ENCODE data around the gene RCCD1. TPM values are rescaled to one million over a fixed set of nuclear protein-coding genes. Genes with fewer than 3 reads are reported as not detected.

RCCD1 gene
- total and polyA plus RNA-seq, 7 donors = 4.4 to 7.6 (median 6.0) TPM

- no peaks in the 10 kb centered on the region for H3K4me1 ChIP-seq
- ATAC-seq (no peak), DNase-seq (no peak)
- TF ChIP-seq, protein P1, sequence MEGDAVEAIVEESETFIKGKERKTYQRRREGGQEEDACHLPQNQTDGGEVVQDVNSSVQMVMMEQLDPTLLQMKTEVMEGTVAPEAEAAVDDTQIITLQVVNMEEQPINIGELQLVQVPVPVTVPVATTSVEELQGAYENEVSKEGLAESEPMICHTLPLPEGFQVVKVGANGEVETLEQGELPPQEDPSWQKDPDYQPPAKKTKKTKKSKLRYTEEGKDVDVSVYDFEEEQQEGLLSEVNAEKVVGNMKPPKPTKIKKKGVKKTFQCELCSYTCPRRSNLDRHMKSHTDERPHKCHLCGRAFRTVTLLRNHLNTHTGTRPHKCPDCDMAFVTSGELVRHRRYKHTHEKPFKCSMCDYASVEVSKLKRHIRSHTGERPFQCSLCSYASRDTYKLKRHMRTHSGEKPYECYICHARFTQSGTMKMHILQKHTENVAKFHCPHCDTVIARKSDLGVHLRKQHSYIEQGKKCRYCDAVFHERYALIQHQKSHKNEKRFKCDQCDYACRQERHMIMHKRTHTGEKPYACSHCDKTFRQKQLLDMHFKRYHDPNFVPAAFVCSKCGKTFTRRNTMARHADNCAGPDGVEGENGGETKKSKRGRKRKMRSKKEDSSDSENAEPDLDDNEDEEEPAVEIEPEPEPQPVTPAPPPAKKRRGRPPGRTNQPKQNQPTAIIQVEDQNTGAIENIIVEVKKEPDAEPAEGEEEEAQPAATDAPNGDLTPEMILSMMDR (IDR thresholded peaks at IDR 0.05) = no peak
- H3K27me3 ChIP-seq (ENCODE audit: insufficient read depth in 3 of 3, low read length in 2 of 3) = no peaks in the 10 kb centered on the region
- no peaks in the 10 kb centered on the region for H3K9me3 ChIP-seq
- WGBS, 3 donors = 30 to 59% (median 35%) methylated on average over 1 of the region's 1 CpG
- peaks cover 0 to 7% of the 10 kb centered on the region in 2 donors for H3K36me3 ChIP-seq (ENCODE audit: insufficient read depth in 1 of 2, low read depth in 1 of 2)
- no peak overlapping the region for H3K4me3 ChIP-seq
- H3K27ac ChIP-seq = no peak overlapping the region
- intact Hi-C loops (cut with DNase I) = no loop called here
Observed at GRCh38 chr15:90979582-90979981, 24.9 kb downstream of the RCCD1 start.

DNA sequence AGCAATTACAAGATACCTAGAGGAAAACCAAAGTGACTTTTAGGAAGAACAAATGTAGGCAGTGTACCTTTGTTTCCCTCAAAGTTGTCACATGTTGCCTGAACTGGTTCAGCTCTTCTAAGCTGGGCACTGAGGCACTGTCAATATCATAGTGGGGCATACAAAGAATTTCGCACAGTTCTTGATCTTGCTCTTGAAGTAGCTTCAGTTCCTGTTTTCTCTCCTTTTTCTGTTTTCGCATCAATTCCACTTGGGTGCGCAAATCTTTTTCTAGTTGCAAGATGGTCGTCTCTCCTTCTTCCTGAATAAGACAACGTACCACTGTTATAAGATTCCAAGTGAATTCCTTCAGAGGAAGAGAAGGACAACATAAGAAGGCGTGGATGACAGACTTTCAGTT, 27.0 kb downstream of the RCCD1 start:
- DNase-seq (no peak), ATAC-seq (no peak)
- no peak overlapping the region for H3K27ac ChIP-seq
- peaks cover 0 to 7% of the 10 kb centered on the region in 2 donors for H3K36me3 ChIP-seq (ENCODE audit: insufficient read depth in 1 of 2, low read depth in 1 of 2)
- intact Hi-C loops (cut with DNase I) = no loop called here
- H3K4me1 ChIP-seq = no peaks in the 10 kb centered on the region
- 94 to 96% (median 96%) methylated on average over 6 of the region's 6 CpGs for WGBS, 3 donors
- no peaks in the 10 kb centered on the region for H3K9me3 ChIP-seq
- no peaks in the 10 kb centered on the region for H3K27me3 ChIP-seq (ENCODE audit: insufficient read depth in 3 of 3, low read length in 2 of 3)
- H3K4me3 ChIP-seq = no peak overlapping the region
- TF ChIP-seq, protein P1 (IDR thresholded peaks at IDR 0.05) = no peak

DNA sequence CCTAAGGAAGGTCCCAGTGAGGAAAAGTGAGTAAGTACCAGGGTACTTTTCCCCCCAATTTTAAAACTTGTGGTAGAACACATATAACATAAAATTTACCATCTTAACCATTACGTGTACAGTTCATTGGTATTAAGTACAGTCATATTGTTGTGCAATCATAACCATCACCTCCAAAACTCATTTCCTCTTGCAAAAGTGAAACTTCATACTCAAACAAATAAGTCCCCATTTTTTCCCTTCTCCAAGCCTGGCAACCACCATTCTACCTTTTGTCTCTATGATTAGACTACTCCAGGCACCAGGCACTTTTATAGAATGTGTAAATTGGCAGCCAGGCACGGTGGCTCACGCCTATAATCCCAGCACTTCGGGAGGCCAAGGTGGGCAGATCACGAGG, 27.5 kb downstream of the RCCD1 start:
- no peaks in the 10 kb centered on the region for H3K9me3 ChIP-seq

GRCh38 chr15:90986790-90987507, 32.3 kb downstream of the RCCD1 start:
- DNase-seq (no peak), ATAC-seq (no peak)
- Histone ChIP-seq H3K27me3 (ENCODE audit: insufficient read depth in 3 of 3, low read length in 2 of 3) (no peaks in the 10 kb centered on the region), H3K4me3 (no peak overlapping the region), H3K4me1 (no peaks in the 10 kb centered on the region), H3K36me3 (ENCODE audit: insufficient read depth in 1 of 2, low read depth in 1 of 2) (peaks cover 0 to 3% of the 10 kb centered on the region in 2 donors), H3K9me3 (no peaks in the 10 kb centered on the region), H3K27ac (no peak overlapping the region)
- intact Hi-C loops (cut with DNase I) = no loop called here
- TF ChIP-seq, protein P1 (IDR thresholded peaks at IDR 0.05) = no peak
- 89 to 90% (median 89%) methylated on average over 11 of the region's 11 CpGs for WGBS, 3 donors

More for the DNA sequence above, 27.5 kb downstream of the RCCD1 start:
- Histone ChIP-seq H3K4me1 (no peaks in the 10 kb centered on the region), H3K36me3 (ENCODE audit: insufficient read depth in 1 of 2, low read depth in 1 of 2) (peaks cover 0 to 7% of the 10 kb centered on the region in 2 donors), H3K4me3 (no peak overlapping the region), H3K27me3 (ENCODE audit: insufficient read depth in 3 of 3, low read length in 2 of 3) (no peaks in the 10 kb centered on the region), H3K27ac (no peak overlapping the region)
- TF ChIP-seq, protein P1 (IDR thresholded peaks at IDR 0.05) = no peak
- intact Hi-C loops (cut with DNase I) = no loop called here
- DNase-seq = no peak
- ATAC-seq = no peak
- 91 to 93% (median 92%) methylated on average over 5 of the region's 5 CpGs for WGBS, 3 donors
